HepG2 (cell line): ENCODE results near the gene VARS2. TPM values are rescaled to one million over a fixed set of nuclear protein-coding genes. Genes with fewer than 3 reads are reported as not detected.
A peak's percentile ranks its signal among the peaks of the same experiment; 100 is the strongest.

Experiments
- ATAC-seq: fragments of 200-7000 bp; cut with Tn5 transposase; 3 replicates; pipeline ENCODE4 v1.9.1; 2020; ENCODE audit warnings: mild to moderate bottlenecking, moderate library complexity
- BruUV-seq: library from RNA; stranded (reverse); fragments of 400-500 nt; replicated peaks from 2 replicates; lab custom pipeline; 2021; lab: Mats Ljungman, UMichigan
- CTCF ChIA-PET: fragments of 300-600 bp; formaldehyde crosslinking; extraction: SDS; loops from one replicate; lab custom pipeline; 2021; ENCODE audit warnings: low total read pairs, inconsistent platforms, low intra/inter-chr PET ratio; lab: Yijun Ruan, JAX
- POLR2A ChIA-PET: fragments of 350-600 bp; sonication (Branson Sonifier 250); formaldehyde crosslinking; loops from one replicate; lab custom pipeline; 2020; ENCODE audit warnings: antibody characterized with exemption, inconsistent platforms; lab: Yijun Ruan, JAX
- DNase-seq: peaks from one replicate; pipeline ENCODE4 v3.0.0-alpha.2; 2015; ENCODE audit warnings: low spot score
- FAIRE-seq: peaks from 3 replicates; lab custom pipeline; 2011; peaks lifted over from hg19 to GRCh38; lab: Jason Lieb, UNC
- H2AFZ ChIP-seq: one replicate; pipeline ENCODE4 v1.6.1; 2011; ENCODE audit warnings: low read length, inconsistent platforms
- H3K27ac ChIP-seq: fragments of 300-600 bp; 3 replicates; pipeline ENCODE4 v1.8.0; 2011; ENCODE audit warnings: mixed run types, mild to moderate bottlenecking, mixed read lengths, low read length, inconsistent platforms; ENCODE audit not compliant: insufficient read depth; ENCODE audit errors: extremely low read length
- H3K27me3 ChIP-seq, 2 experiments: fragments of 200-600 bp in 1 of 2; 2 replicates in 1 of 2; 3 replicates in 1 of 2; pipeline versions ENCODE4 v1.6.0 to v1.8.0; 2011; ENCODE audit warnings: low read length in 2 of 2, mild to moderate bottlenecking in 2 of 2, moderate library complexity in 2 of 2, inconsistent platforms in 1 of 2; ENCODE audit not compliant: insufficient read depth in 2 of 2, control insufficient read depth in 1 of 2
- H3K36me3 ChIP-seq, 2 experiments: fragments of 200-600 bp in 1 of 2; replicated peaks in 1 of 2; 2 replicates in 1 of 2; 3 replicates in 1 of 2; pipeline versions ENCODE4 v1.5.1 to v1.8.0; 2011; ENCODE audit warnings: low read length in 2 of 2, inconsistent platforms in 1 of 2; ENCODE audit not compliant: insufficient read depth in 2 of 2, control insufficient read depth in 1 of 2
- H3K4me1 ChIP-seq: 2 replicates; pipeline ENCODE4 v1.5.1; 2012; ENCODE audit warnings: low read length, inconsistent platforms; ENCODE audit not compliant: insufficient read depth
- H3K4me2 ChIP-seq: 2 replicates; pipeline ENCODE4 v1.6.0; 2011; ENCODE audit warnings: low read depth, low read length, inconsistent platforms
- H3K4me3 ChIP-seq, 3 experiments: fragments of 200-600 bp in 1 of 3; sonication (generic), shearing (Covaris generic) in 1 of 3; replicated peaks in 1 of 3; 2 replicates each; pipeline ENCODE4 v1.5.1; 2011 to 2016; ENCODE audit warnings: low read length in 3 of 3, inconsistent platforms in 2 of 3, low read depth in 2 of 3, mild to moderate bottlenecking in 2 of 3, control low read depth in 1 of 3, mixed read lengths in 1 of 3; ENCODE audit not compliant: insufficient read depth in 1 of 3
- H3K79me2 ChIP-seq: one replicate; pipeline ENCODE4 v1.6.1; 2011; ENCODE audit warnings: low read length, inconsistent platforms; ENCODE audit not compliant: insufficient read depth
- H3K9ac ChIP-seq: 2 replicates; pipeline ENCODE4 v1.6.0; 2011; ENCODE audit warnings: mild to moderate bottlenecking, low read depth, low read length, inconsistent platforms; ENCODE audit not compliant: insufficient read depth
- H3K9me3 ChIP-seq: 2 replicates; pipeline ENCODE4 v1.5.1; 2012; ENCODE audit warnings: mild to moderate bottlenecking, low read length
- H4K20me1 ChIP-seq: 2 replicates; pipeline ENCODE4 v1.6.0; 2011; ENCODE audit warnings: inconsistent platforms, mild to moderate bottlenecking, low read length, moderate library complexity; ENCODE audit not compliant: insufficient read depth
- HNRNPL ChIP-seq: fragments of 200-400 bp; formaldehyde crosslinking; IDR thresholded peaks from 2 replicates; pipeline ENCODE4 v1.6.1; 2017; ENCODE audit warnings: mild to moderate bottlenecking, low read depth, low read length
- HNRNPLL ChIP-seq: fragments of 200-400 bp; formaldehyde crosslinking; IDR thresholded peaks from 2 replicates; pipeline ENCODE4 v1.6.1; 2017; ENCODE audit warnings: mild to moderate bottlenecking, low read depth, low read length; ENCODE audit not compliant: poor library complexity, severe bottlenecking
- HOXA9 ChIP-seq: sonication (generic); formaldehyde crosslinking; IDR thresholded peaks from 2 replicates; pipeline ENCODE4 v1.8.1; 2022; ENCODE audit warnings: missing genetic modification reagents, mild to moderate bottlenecking, moderate library complexity, borderline replicate concordance
- RFX1 ChIP-seq: fragments of 450-650 bp; IDR thresholded peaks from 2 replicates; pipeline ENCODE4 v1.6.1; 2017
- RFX3 ChIP-seq: IDR thresholded peaks from 2 replicates; pipeline ENCODE4 v1.6.1; 2016; ENCODE audit warnings: missing biosample characterization, missing genetic modification reagents
- RORA ChIP-seq: sonication (generic); formaldehyde crosslinking; IDR thresholded peaks from 2 replicates; pipeline ENCODE4 v1.5.0; 2020; ENCODE audit warnings: mild to moderate bottlenecking, missing genetic modification reagents, moderate library complexity
- SOX6 ChIP-seq, 2 experiments: fragments of 450-650 bp in 1 of 2; sonication (generic) in 1 of 2; formaldehyde crosslinking in 1 of 2; IDR thresholded peaks; 2 replicates each; pipeline versions ENCODE4 v1.4.0 to v1.6.1; 2017 to 2020; ENCODE audit warnings: antibody characterized with exemption in 1 of 2, mild to moderate bottlenecking in 1 of 2, missing genetic modification reagents in 1 of 2
- ZNF235 ChIP-seq: sonication (generic); formaldehyde crosslinking; IDR thresholded peaks from 2 replicates; pipeline ENCODE4 v1.8.1; 2023; ENCODE audit warnings: mild to moderate bottlenecking, missing genetic modification reagents, borderline replicate concordance
- WGBS: methylation state at CpG from one replicate; pipeline ENCODE4 v1.1.6; 2017; ENCODE audit warnings: low lambda C conversion rate; 5-methylcytosine and 5-hydroxymethylcytosine counted together
- in situ Hi-C: cut with HindIII; loops from 2 replicates; pipeline ENCODE4 v1.10.0; 2017; ENCODE audit warnings: low pct_unique_long_range_greater_than_20kb; ENCODE audit not compliant: extremely low pct_ligation_motif_present
- intact Hi-C: fragments of 100-400 bp; cut with micrococcal nuclease; formaldehyde crosslinking; loops from one replicate; pipeline ENCODE4 v1.10.0; 2022; ENCODE audit not compliant: unreplicated experiment
- polyA plus RNA-seq, 8 experiments: library from polyadenylated mRNA; depleted of rRNA in 3 of 8; stranded (reverse) in 7 of 8; unstranded in 1 of 8; fragments of >200 nt; fragmentation: Illumina TruSeq in 4 of 8; extraction: Trizol in 4 of 8; gene quantifications; 2 replicates each; pipeline versions ENCODE4 v1.2.1 to v1.2.3, GENCODE V29; 2011 to 2016; ENCODE audit warnings: low read depth in 4 of 8, missing spikeins in 1 of 8, mixed read lengths in 1 of 8; ENCODE audit not compliant: insufficient read depth in 1 of 8
- total RNA-seq, 5 experiments: library from RNA; depleted of rRNA; stranded (reverse); fragments of >200 nt; fragmentation: Illumina TruSeq; extraction: Trizol; gene quantifications; 2 replicates each; pipeline ENCODE4 v1.2.3, GENCODE V29; 2016; ENCODE audit warnings: low read depth in 1 of 5
- TF ChIP-seq, protein P1 (sequence below), 2 experiments: fragments of 450-650 bp in 1 of 2; sonication (generic) in 1 of 2; formaldehyde crosslinking in 1 of 2; IDR thresholded peaks; 2 replicates each; pipeline versions ENCODE4 v1.6.1 to v1.8.0; 2016 to 2022; ENCODE audit warnings: antibody characterized with exemption in 1 of 2, mild to moderate bottlenecking in 1 of 2, missing genetic modification reagents in 1 of 2

VARS2 gene
- total and polyA plus RNA-seq, 2 of the 13 experiments (the other 11 are each of a cell fraction or from before 2014, with no cell fraction given), result 61.8 to 71.8 TPM

DNA sequence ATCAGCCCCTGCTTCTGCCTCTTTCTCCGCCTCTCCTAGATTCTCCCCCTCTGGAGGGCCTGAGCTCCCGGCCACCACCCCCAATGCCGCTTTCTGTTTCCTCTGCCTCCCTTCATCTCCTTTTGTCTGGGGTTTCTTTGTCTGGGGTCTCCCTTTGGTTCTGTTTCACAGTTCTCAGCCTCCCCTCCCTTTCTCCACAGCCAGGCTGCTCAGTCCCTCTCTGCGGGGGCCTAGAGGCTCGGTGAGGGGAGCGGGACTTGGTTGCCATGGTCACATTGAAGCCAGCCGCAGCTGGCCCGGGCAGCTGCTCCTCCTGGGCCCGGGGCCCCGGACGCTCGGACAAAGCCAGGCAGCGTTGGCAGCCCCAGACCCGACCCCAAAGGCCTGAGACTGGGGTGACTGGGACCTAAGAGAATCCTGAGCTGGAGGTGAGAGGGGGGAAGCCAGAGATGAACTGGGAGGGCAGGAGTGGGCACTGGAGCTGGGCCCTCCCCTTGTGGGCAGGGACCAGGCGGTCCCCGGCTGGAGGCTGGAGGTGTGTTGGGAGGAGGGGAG, 33.3 kb upstream of the VARS2 start:
- Histone ChIP-seq H3K36me3 (no peaks in the 10 kb centered on the region), H3K79me2 (peaks cover 7% of the 10 kb centered on the region), H3K27me3 (peaks cover 6 to 34% of the 10 kb centered on the region in 2 experiments), H4K20me1 (no peaks in the 10 kb centered on the region; the same call in 1 of the 2 replicates), H3K4me3 (peak overlapping the region in 1 of 3 experiments; percentile 31; a peak in 1 of 6 replicates), H3K9me3 (no peaks in the 10 kb centered on the region), H3K9ac (no peak overlapping the region), H2AFZ (no peak overlapping the region), H3K27ac (no peak overlapping the region), H3K4me2 (peak overlapping the region; percentile 43; the same call in 1 of the 2 replicates), H3K4me1 (peaks cover 70% of the 10 kb centered on the region)
- ChIA-PET CTCF (no interaction called here), POLR2A (interaction anchor here (5.9 kb wide), 1 partner anchor 25 kb away, joined by 45 read pairs; the partner anchor contains the start of gene GTF2H4)
- no TSS peak for BruUV-seq
- intact Hi-C loops (no loop called here), in situ Hi-C loops (no loop called here)
- FAIRE-seq (no peak), ATAC-seq (no peak), DNase-seq (no peak)
- WGBS, result 39% methylated on average over 16 of the region's 16 CpGs
- TF ChIP-seq, protein P1, sequence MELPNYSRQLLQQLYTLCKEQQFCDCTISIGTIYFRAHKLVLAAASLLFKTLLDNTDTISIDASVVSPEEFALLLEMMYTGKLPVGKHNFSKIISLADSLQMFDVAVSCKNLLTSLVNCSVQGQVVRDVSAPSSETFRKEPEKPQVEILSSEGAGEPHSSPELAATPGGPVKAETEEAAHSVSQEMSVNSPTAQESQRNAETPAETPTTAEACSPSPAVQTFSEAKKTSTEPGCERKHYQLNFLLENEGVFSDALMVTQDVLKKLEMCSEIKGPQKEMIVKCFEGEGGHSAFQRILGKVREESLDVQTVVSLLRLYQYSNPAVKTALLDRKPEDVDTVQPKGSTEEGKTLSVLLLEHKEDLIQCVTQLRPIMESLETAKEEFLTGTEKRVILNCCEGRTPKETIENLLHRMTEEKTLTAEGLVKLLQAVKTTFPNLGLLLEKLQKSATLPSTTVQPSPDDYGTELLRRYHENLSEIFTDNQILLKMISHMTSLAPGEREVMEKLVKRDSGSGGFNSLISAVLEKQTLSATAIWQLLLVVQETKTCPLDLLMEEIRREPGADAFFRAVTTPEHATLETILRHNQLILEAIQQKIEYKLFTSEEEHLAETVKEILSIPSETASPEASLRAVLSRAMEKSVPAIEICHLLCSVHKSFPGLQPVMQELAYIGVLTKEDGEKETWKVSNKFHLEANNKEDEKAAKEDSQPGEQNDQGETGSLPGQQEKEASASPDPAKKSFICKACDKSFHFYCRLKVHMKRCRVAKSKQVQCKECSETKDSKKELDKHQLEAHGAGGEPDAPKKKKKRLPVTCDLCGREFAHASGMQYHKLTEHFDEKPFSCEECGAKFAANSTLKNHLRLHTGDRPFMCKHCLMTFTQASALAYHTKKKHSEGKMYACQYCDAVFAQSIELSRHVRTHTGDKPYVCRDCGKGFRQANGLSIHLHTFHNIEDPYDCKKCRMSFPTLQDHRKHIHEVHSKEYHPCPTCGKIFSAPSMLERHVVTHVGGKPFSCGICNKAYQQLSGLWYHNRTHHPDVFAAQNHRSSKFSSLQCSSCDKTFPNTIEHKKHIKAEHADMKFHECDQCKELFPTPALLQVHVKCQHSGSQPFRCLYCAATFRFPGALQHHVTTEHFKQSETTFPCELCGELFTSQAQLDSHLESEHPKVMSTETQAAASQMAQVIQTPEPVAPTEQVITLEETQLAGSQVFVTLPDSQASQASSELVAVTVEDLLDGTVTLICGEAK (IDR thresholded peaks at IDR 0.05), result no peak
- TF ChIP-seq, protein P1 (CRISPR knock-in tag; IDR thresholded peaks at IDR 0.05), result no peak
- 0 out of 2 replicates have a peak, but pooled peaks have one; percentile 22 for TF ChIP-seq HNRNPL
- peak; percentile 26; the same call in 1 of the 2 replicates for TF ChIP-seq RFX3 (CRISPR knock-in tag)
- TF ChIP-seq ZNF235 (CRISPR knock-in tag), result no peak
- TF ChIP-seq SOX6 (IDR thresholded peaks at IDR 0.05), result no peak
- 0 out of 2 replicates have a peak, but pooled peaks have one; percentile 22 for TF ChIP-seq SOX6 (CRISPR knock-in tag; IDR thresholded peaks at IDR 0.05)
- TF ChIP-seq RFX1, result peak; percentile 12; the same call in 1 of the 2 replicates
- TF ChIP-seq HOXA9, result no peak
- peak; percentile 22 for TF ChIP-seq HNRNPLL
- TF ChIP-seq RORA (CRISPR knock-in tag), result no peak
